Natural killer cell (primary cell): ENCODE results near the gene USP35. TPM values are rescaled to one million over a fixed set of nuclear protein-coding genes. Genes with fewer than 3 reads are reported as not detected.

Experiments used
- ATAC-seq, 3 donors: fragments of 150-1000 bp in 2 of 3; fragments of 200-7000 bp in 1 of 3; cut with Tn5 transposase; 1 replicate in 1 of 3; 2 replicates in 2 of 3; pipeline ENCODE4 v1.10.0; 2021; ENCODE audit warnings: mild to moderate bottlenecking in 2 of 3, moderate library complexity in 2 of 3
- DNase-seq, 2 donors: peaks; one replicate each; pipeline versions ENCODE4 v3.0.0 to v3.0.0-alpha.2; 2013 to 2021; ENCODE audit warnings: mixed read lengths in 1 of 2
- H3K27ac ChIP-seq: one replicate; pipeline ENCODE4 v1.5.1; 2013; ENCODE audit warnings: mild to moderate bottlenecking, low read length
- H3K27me3 ChIP-seq: one replicate; pipeline ENCODE4 v1.6.1; 2013; ENCODE audit warnings: low read length; ENCODE audit not compliant: control insufficient read depth, insufficient read depth
- H3K36me3 ChIP-seq: one replicate; pipeline ENCODE4 v1.6.1; 2013; ENCODE audit warnings: low read length; ENCODE audit not compliant: control insufficient read depth, insufficient read depth
- H3K4me1 ChIP-seq: one replicate; pipeline ENCODE4 v1.6.1; 2013; ENCODE audit warnings: low read length; ENCODE audit not compliant: control insufficient read depth, insufficient read depth
- H3K4me3 ChIP-seq: one replicate; pipeline ENCODE4 v1.5.1; 2013; ENCODE audit warnings: low read length
- H3K9me3 ChIP-seq: one replicate; pipeline ENCODE4 v1.6.1; 2013; ENCODE audit warnings: low read length; ENCODE audit not compliant: control insufficient read depth, insufficient read depth
- H3K27ac Mint-ChIP-seq, 2 donors: one replicate each; pipeline ENCODE4 v1.8.0; 2022; ENCODE audit warnings: mild to moderate bottlenecking in 2 of 2, mixed read lengths in 2 of 2, moderate library complexity in 1 of 2
- H3K27me3 Mint-ChIP-seq, 2 donors: one replicate each; pipeline ENCODE4 v1.8.0; 2022; ENCODE audit warnings: low read depth in 2 of 2, mixed read lengths in 2 of 2
- H3K36me3 Mint-ChIP-seq: one replicate; pipeline ENCODE4 v1.8.0; 2022; ENCODE audit warnings: mixed read lengths
- H3K4me1 Mint-ChIP-seq, 2 donors: one replicate each; pipeline ENCODE4 v1.8.0; 2022; ENCODE audit warnings: mixed read lengths in 2 of 2
- H3K4me3 Mint-ChIP-seq: one replicate; pipeline ENCODE4 v1.8.0; 2022; ENCODE audit warnings: mild to moderate bottlenecking, moderate library complexity, mixed read lengths
- H3K9me3 Mint-ChIP-seq, 2 donors: one replicate each; pipeline ENCODE4 v1.8.0; 2022; ENCODE audit warnings: mixed read lengths in 2 of 2
- WGBS: methylation state at CpG from one replicate; pipeline ENCODE4 v1.1.7; 2013; ENCODE audit warnings: missing lambda C conversion rate; ENCODE audit not compliant: insufficient coverage; 5-methylcytosine and 5-hydroxymethylcytosine counted together
- intact Hi-C: fragments of 100-400 bp; cut with micrococcal nuclease; formaldehyde crosslinking; loops from one replicate; pipeline ENCODE4 v1.14.2; 2022
- total RNA-seq, 4 donors: library from RNA; stranded (reverse); fragments of 120-200 nt in 1 of 4; gene quantifications; one replicate each; pipeline versions ENCODE4 v1.2.3 to v1.2.4, GENCODE V29; 2013 to 2022
- TF ChIP-seq, protein P1 (sequence below): fragments of 200-600 bp; IDR thresholded peaks from one replicate; pipeline ENCODE4 v1.8.0; 2022; ENCODE audit warnings: antibody characterized with exemption

USP35 gene
- total RNA-seq, 3 donors from 2014 or later (not counting 1 experiment from before 2014, with no cell fraction given) = 6.1 to 8.5 (median 8.1) TPM

DNA sequence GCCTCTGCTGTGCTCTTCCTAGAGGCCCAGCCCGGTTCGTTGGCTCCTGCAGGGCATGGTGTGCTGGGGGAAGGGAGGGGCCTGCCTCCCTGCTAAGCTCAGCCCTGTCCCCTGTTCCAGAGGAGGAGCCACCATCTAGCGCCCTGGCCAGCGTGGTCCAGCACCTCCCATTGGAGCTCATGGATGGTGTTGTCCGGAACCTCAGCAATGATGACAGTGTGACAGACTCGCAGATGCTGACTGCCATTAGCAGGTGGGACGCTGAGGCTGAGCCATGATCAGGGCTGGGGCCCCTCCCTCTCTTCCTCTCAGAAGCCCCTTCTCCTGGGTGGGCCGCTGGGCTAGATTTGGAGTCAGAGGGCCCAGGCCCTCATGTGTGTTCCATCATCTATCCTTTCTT is 9.1 kb downstream of the USP35 start:
- Mint-ChIP-seq H3K36me3 (no peaks in the 10 kb centered on the region), H3K4me1 (peaks cover 10 to 14% of the 10 kb centered on the region in 2 donors), H3K27ac (no peak overlapping the region), H3K27me3 (no peaks in the 10 kb centered on the region), H3K4me3 (no peak overlapping the region), H3K9me3 (no peaks in the 10 kb centered on the region)
- Histone ChIP-seq H3K36me3 (no peaks in the 10 kb centered on the region), H3K4me3 (no peak overlapping the region), H3K27me3 (no peaks in the 10 kb centered on the region), H3K4me1 (peaks cover 9% of the 10 kb centered on the region), H3K9me3 (no peaks in the 10 kb centered on the region), H3K27ac (no peak overlapping the region)
- TF ChIP-seq, protein P1, sequence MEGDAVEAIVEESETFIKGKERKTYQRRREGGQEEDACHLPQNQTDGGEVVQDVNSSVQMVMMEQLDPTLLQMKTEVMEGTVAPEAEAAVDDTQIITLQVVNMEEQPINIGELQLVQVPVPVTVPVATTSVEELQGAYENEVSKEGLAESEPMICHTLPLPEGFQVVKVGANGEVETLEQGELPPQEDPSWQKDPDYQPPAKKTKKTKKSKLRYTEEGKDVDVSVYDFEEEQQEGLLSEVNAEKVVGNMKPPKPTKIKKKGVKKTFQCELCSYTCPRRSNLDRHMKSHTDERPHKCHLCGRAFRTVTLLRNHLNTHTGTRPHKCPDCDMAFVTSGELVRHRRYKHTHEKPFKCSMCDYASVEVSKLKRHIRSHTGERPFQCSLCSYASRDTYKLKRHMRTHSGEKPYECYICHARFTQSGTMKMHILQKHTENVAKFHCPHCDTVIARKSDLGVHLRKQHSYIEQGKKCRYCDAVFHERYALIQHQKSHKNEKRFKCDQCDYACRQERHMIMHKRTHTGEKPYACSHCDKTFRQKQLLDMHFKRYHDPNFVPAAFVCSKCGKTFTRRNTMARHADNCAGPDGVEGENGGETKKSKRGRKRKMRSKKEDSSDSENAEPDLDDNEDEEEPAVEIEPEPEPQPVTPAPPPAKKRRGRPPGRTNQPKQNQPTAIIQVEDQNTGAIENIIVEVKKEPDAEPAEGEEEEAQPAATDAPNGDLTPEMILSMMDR = no peak
- intact Hi-C loops = no loop called here
- WGBS = 95% methylated on average over 8 of the region's 8 CpGs
- ATAC-seq = no peak
- DNase-seq = no peak

DNA sequence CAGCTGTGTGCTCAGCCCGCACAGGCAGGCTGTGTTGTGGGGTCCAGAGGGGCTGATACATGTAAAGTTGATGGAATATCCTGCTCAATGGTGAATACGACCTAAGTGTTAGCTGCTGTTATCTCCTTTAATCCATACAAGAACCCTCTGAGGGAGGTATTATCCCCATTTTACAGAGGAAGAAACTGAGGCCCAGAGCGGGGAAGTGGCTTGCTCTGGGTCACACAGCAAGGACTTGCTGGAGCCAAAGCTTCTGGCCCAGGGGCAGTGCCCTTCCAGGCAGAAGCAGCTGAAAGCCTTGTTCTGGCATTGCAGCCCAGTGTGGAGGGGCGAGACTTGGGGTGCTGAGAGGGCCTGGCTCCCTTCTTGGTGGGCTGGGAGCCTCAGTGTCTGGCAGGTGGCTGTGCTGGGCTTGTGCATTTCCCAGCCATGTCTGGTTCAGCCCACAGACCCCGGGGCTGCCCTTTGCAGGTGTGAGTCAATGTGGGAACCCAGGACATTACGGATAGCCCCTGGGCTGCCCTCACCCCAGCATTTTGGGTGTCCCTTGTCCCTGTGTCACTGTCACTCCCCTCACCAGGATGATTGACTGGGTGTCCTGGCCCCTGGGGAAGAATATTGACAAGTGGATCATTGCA is 10.4 kb downstream of the USP35 start:
- H3K27ac Mint-ChIP-seq = no peak overlapping the region
- peaks cover 18% of the 10 kb centered on the region for H3K4me1 ChIP-seq
- no peaks in the 10 kb centered on the region for H3K36me3 Mint-ChIP-seq

DNA sequence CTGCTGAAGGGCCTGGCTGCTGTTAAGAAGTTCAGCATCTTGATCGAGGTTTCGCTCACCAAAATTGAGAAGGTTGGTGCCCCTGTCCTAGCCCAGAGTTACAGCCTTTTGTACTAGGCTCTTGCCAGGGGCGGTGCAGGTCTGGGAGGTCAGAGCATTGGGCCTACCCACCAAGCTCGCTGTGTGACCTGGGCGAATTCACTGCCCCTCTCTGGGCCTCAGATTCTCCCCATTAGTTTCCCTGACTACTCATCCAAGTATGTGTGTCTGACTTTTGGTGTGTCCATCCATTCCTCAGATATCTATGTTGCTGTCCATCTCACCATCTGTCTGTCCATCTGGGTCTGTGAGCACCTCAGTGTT is 10.9 kb downstream of the USP35 start:
- Mint-ChIP-seq H3K27ac (peak overlapping the region in 1 of 2 donors; percentile 29), H3K4me3 (no peak overlapping the region), H3K27me3 (no peaks in the 10 kb centered on the region), H3K4me1 (peaks cover 16 to 19% of the 10 kb centered on the region in 2 donors), H3K36me3 (no peaks in the 10 kb centered on the region), H3K9me3 (no peaks in the 10 kb centered on the region)
- no peak overlapping the region for H3K4me3 ChIP-seq
- H3K27me3 ChIP-seq = no peaks in the 10 kb centered on the region
- TF ChIP-seq, protein P1 = no peak
- no peak overlapping the region for H3K27ac ChIP-seq
- H3K36me3 ChIP-seq = no peaks in the 10 kb centered on the region
- ATAC-seq = no peak
- H3K4me1 ChIP-seq = peaks cover 18% of the 10 kb centered on the region
- 96% methylated on average over 5 of the region's 5 CpGs for WGBS
- no peak for DNase-seq
- no peaks in the 10 kb centered on the region for H3K9me3 ChIP-seq
- intact Hi-C loops = no loop called here

More for the DNA sequence above, 10.4 kb downstream of the USP35 start:
- 87% methylated on average over 6 of the region's 6 CpGs for WGBS
- intact Hi-C loops = no loop called here
- H3K4me3 ChIP-seq = no peak overlapping the region
- TF ChIP-seq, protein P1 = no peak
- no peak overlapping the region for H3K27ac ChIP-seq
- H3K27me3 Mint-ChIP-seq = no peaks in the 10 kb centered on the region
- no peak overlapping the region for H3K4me3 Mint-ChIP-seq
- no peaks in the 10 kb centered on the region for H3K27me3 ChIP-seq
- peaks cover 16 to 19% of the 10 kb centered on the region in 2 donors for H3K4me1 Mint-ChIP-seq
- no peaks in the 10 kb centered on the region for H3K9me3 ChIP-seq
- no peaks in the 10 kb centered on the region for H3K9me3 Mint-ChIP-seq
- ATAC-seq = no peak
- H3K36me3 ChIP-seq = no peaks in the 10 kb centered on the region
- DNase-seq = no peak

DNA sequence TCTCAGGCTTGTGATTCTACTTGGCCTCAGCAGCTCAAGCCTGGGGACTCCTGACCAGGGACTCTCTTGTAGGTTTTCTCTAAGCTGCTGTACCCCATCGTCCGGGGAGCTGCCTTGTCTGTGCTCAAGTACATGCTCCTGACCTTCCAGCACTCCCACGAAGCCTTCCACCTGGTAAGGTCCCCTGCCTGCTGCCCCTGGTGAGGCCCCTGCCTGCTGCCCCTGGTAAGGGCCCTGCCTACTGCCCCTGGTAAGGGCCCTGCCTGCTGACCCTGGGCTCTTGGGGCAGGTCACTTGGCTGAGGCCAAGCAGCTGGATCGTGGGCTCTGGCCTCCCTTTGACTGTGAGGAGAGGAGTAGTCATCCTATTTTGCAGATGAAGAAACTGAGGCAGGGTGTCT is 11.3 kb downstream of the USP35 start:
- Histone ChIP-seq H3K27me3 (no peaks in the 10 kb centered on the region), H3K4me3 (no peak overlapping the region), H3K36me3 (no peaks in the 10 kb centered on the region), H3K9me3 (no peaks in the 10 kb centered on the region), H3K27ac (no peak overlapping the region), H3K4me1 (peaks cover 18% of the 10 kb centered on the region)
- TF ChIP-seq, protein P1 = no peak
- no peak for ATAC-seq
- no peaks in the 10 kb centered on the region for H3K27me3 Mint-ChIP-seq
- H3K4me1 Mint-ChIP-seq = peaks cover 16 to 19% of the 10 kb centered on the region in 2 donors
- no peaks in the 10 kb centered on the region for H3K9me3 Mint-ChIP-seq
- intact Hi-C loops = no loop called here
- DNase-seq = no peak
- H3K36me3 Mint-ChIP-seq = no peaks in the 10 kb centered on the region
- peak overlapping the region in 1 of 2 donors; percentile 29 for H3K27ac Mint-ChIP-seq
- 90% methylated on average over 4 of the region's 4 CpGs for WGBS
- no peak overlapping the region for H3K4me3 Mint-ChIP-seq
